Uterus (tissue), 2 donors: ENCODE data around the gene TXNDC5.

Experiments
- POLR2A ChIP-seq, 2 donors: fragments of 450-650 bp; IDR thresholded peaks; one replicate each; pipeline ENCODE4 v1.6.1; 2016; ENCODE audit warnings: antibody characterized with exemption in 2 of 2, mild to moderate bottlenecking in 1 of 2, moderate library complexity in 1 of 2
- TF ChIP-seq, protein P1 (sequence below), 4 experiments: fragments of 200-600 bp in 2 of 4; fragments of 450-650 bp in 2 of 4; sonication (generic) in 2 of 4; IDR thresholded peaks; one replicate each; pipeline ENCODE4 v1.5.1; 2016 to 2019; ENCODE audit warnings: antibody characterized with exemption in 4 of 4, mild to moderate bottlenecking in 2 of 4, moderate library complexity in 1 of 4

DNA sequence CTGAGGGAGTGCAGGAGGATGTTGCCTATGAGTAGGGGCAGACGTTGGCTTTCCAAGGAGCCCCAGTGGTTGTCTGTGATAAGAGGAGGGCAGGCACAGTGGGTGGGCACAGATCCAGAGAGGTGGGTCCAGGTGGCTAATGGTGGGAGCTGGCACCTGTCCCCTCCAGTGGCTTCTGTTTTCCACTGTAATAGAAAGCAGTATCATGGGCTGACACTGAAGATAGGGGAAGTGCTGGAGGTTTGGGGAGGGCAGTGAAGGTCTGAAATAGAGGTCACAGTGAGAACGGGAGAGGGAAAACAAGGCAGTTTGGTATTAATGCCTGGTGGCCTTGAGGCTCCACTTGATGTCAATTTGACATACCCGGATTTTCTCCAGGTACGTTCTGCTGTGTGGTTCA lies 10.5 kb upstream of the TXNDC5 start:
- TF ChIP-seq, protein P1, sequence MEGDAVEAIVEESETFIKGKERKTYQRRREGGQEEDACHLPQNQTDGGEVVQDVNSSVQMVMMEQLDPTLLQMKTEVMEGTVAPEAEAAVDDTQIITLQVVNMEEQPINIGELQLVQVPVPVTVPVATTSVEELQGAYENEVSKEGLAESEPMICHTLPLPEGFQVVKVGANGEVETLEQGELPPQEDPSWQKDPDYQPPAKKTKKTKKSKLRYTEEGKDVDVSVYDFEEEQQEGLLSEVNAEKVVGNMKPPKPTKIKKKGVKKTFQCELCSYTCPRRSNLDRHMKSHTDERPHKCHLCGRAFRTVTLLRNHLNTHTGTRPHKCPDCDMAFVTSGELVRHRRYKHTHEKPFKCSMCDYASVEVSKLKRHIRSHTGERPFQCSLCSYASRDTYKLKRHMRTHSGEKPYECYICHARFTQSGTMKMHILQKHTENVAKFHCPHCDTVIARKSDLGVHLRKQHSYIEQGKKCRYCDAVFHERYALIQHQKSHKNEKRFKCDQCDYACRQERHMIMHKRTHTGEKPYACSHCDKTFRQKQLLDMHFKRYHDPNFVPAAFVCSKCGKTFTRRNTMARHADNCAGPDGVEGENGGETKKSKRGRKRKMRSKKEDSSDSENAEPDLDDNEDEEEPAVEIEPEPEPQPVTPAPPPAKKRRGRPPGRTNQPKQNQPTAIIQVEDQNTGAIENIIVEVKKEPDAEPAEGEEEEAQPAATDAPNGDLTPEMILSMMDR (IDR thresholded peaks at IDR 0.05) = no peak
- no peak for TF ChIP-seq POLR2A (IDR thresholded peaks at IDR 0.05)
